Glomerular visceral epithelial cell (primary cell): Measurements from ENCODE around the gene TCTN2.
A peak's percentile ranks its signal among the peaks of the same experiment; 100 is the strongest.

Experiments
- DNase-seq: peaks from one replicate; pipeline ENCODE4 v3.0.0-alpha.2; 2016; ENCODE audit errors: extremely low spot score

Gene TCTN2

DNA sequence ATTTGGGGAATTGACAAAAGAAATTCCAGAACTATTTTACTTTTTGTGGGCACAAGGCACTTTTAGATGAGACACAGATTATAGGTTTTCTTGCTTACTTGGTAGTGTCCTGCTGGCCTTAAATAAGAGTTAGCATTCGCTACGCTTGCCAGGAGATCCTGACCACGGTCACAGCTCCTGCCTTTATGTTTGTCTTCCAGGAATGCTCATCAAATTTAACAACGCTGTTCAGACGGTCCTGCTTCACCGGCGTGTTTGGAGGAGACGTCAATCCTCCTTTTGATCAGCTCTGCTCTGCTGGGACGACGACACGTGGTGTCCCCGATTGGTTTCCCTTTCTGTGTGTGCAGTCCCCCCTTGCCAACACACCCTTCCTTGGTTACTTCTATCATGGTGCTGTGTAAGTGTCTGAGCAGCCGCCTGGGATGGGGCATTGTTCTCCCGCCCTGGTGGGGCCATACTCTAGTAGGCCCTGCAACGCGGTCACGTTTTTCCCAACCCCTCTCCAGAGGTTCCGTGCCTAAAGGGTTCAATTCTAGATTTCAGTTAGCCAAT is 15.8 kb downstream of the TCTN2 start:
- DNase-seq = no peak

GRCh38 chr12:123690191-123690840 is 19.4 kb downstream of the TCTN2 start:
- no peak for DNase-seq

GRCh38 chr12:123696207-123696606 is 25.3 kb downstream of the TCTN2 start:
- DNase-seq = no peak

- DNase-seq = no peak
Observed at GRCh38 chr12:123696646-123697045, 25.7 kb downstream of the TCTN2 start.

- peak; percentile 2 for DNase-seq
Observed at GRCh38 chr12:123705935-123706334, 35.0 kb downstream of the TCTN2 start.

DNA sequence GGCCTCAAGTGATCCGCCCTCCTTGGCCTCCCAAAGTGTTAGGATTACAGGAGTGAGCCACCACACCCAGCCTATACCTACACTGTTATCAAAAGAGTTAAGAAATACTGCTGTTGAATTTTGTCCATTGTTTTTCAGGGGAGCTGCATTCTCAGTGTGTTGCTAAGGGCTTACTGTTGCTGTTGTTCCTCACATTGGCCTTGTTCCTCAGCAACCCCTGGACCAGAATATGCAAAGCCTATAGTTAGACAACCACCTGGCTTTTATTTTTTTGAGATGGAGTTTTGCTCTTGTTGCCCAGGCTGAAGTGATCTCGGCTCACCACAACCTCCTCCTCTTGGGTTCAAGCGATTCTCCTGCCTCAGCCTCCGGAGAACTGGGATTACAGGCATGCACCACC is 36.6 kb downstream of the TCTN2 start:
- no peak for DNase-seq

GRCh38 chr12:123712780-123713319 is 41.9 kb downstream of the TCTN2 start:
- DNase-seq = peak; percentile 2

DNA sequence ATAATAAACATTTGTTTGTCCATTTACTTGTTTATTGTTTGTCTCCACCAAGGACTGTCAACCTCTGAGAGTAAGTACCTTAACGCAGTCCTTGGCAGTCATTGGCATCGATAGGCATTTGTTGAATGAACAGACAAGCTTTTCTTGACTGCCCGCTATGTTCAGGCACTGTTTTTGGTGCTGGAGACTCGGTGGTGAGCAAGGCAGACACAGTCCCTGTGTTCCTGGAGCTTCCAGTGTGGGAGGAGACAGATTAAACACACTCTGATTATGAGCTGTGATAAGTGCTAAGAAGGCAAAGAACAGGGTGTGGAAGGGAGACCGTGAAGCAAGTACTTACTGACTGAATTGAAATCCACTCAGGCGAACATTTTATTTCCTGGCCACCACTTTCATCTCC is 42.5 kb downstream of the TCTN2 start:
- DNase-seq = peak; percentile 4

DNA sequence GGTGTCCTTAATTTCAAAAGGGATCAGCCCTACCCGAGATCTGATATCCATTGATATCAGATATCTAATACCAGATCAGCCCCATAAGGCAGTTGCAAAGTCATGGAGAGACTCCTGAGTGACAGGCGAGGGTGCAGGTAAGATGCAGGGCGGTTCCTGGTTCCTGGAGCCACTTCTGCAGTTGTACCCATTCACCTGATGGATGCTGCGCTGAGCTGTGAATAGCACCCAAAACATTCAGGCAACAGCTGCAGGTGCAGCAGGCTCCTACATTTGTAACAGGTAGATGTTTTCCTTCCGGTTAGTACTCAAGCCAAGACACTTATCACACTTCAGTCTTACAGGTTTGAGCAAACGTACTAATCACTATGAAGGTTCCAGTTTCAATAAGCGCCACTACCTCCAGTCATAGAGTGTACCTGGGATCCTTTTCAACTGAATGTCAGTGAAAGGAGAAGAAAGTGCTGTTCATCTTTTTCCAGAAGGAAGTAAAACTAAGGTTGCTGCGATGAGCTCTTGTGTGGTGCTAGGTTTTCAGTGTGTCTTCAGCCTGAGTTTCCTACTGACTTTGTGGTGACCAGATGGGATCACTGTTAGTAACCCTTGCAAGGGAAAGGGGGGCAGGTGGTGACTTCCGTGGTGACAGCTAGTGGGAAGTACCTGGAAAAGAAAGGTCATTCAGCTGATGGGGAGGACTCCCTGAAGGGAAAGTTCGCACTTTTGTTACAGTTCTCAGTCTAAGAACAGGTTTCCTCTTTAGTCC is 43.1 kb downstream of the TCTN2 start:
- DNase-seq = no peak

- DNase-seq = no peak
Observed at GRCh38 chr12:123715195-123715594, 44.3 kb downstream of the TCTN2 start.

GRCh38 chr12:123717350-123717749 is 46.4 kb downstream of the TCTN2 start:
- DNase-seq = no peak

GRCh38 chr12:123720141-123720814 is 49.4 kb downstream of the TCTN2 start:
- peak; percentile 9 for DNase-seq

DNA sequence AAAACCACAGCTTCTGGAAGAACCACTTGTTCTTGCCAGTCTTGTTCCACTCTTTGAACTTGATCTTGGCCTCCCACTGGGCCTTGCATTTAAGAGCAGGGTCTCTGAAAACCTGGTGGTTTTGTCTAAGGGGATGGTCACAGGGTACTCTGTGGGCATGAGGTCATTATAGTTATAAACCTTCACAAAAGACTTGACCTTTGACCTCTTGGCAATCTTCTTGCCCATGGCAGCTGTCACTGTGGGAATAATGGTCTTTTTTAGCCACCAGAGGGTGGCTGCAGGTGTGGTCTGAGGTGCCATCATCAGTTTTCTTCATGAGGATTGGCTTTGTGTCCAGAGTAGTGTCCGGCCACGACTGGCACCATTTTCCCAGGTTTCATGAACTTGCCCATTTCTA is 50.3 kb downstream of the TCTN2 start:
- DNase-seq = no peak

DNA sequence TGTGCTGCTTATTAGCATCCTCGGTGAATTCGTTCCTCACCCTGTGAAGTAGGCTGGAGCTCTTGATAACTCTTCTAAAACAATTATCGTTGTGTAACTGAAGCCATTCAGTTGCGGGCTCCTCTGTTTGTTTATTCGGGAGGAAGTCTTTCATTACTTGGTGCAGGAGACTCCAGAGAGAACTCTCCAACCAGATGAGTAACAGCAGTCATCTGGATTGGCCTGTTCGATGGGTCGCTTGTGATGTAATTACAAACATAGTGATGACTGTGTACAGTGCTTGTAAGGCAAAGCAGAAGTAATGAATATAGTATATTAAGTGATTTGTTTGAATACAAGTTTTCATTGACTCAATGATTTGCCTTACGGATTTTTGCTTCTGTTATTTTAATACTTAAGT is 52.1 kb downstream of the TCTN2 start:
- DNase-seq = no peak

GRCh38 chr12:123723765-123724164 is 52.9 kb downstream of the TCTN2 start:
- no peak for DNase-seq

- no peak for DNase-seq
Observed at GRCh38 chr12:123726244-123726643, 55.3 kb downstream of the TCTN2 start.

- no peak for DNase-seq
Observed at GRCh38 chr12:123726962-123727361, 56.0 kb downstream of the TCTN2 start.

GRCh38 chr12:123727878-123728277 is 57.0 kb downstream of the TCTN2 start:
- DNase-seq = no peak

- DNase-seq = no peak
Observed at GRCh38 chr12:123731596-123731995, 60.7 kb downstream of the TCTN2 start.

DNA sequence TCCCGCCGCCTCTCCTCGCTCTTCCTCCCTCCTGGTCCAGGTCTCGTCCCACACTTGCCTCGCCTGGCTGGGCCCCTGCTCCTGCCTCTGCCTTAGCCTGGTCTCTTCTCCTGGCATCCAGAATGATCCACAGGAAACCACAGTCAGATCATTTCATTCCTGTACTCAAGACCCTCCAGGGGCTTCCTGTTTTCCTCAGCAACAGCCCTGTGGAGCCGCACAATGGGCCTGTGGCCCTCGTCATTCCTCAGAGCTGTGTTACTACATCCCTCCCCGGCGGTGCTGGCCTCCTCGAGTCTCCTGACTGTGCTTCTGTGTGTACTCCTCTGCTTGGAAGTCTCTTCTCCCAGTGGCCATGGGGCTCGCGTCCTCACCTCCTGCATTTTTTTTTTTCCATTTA is 61.3 kb downstream of the TCTN2 start:
- no peak for DNase-seq

GRCh38 chr12:123733229-123733628 is 62.3 kb downstream of the TCTN2 start:
- no peak for DNase-seq

DNA sequence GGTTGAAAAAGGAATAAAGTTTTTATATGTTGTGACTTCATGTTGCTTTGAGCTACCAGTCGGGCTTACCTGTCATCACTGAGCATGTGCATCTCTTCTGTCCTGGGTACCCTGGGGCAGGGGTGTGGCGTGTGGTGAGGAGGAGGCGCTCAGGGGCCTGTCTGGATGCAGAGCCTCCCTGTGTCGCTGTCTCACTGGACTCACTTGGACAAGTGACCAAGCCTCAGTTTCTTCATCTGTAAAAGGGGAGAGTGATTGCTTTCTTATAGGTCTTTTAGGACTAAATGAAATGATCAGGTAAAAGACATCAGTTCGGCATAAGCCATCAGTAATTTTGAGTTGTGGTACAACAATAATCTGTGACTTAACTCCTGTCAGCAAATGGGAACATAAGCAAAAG is 63.4 kb downstream of the TCTN2 start:
- no peak for DNase-seq
